ENCODE measurements around the gene COMMD6.
A peak's percentile ranks its signal among the peaks of the same experiment; 100 is the strongest.
"Not testable (repeated sequence)": the region's sequence is repeated elsewhere in the genome, so short reads cannot be mapped to it uniquely, and the experiment has no call there.

The COMMD6 gene

DNA sequence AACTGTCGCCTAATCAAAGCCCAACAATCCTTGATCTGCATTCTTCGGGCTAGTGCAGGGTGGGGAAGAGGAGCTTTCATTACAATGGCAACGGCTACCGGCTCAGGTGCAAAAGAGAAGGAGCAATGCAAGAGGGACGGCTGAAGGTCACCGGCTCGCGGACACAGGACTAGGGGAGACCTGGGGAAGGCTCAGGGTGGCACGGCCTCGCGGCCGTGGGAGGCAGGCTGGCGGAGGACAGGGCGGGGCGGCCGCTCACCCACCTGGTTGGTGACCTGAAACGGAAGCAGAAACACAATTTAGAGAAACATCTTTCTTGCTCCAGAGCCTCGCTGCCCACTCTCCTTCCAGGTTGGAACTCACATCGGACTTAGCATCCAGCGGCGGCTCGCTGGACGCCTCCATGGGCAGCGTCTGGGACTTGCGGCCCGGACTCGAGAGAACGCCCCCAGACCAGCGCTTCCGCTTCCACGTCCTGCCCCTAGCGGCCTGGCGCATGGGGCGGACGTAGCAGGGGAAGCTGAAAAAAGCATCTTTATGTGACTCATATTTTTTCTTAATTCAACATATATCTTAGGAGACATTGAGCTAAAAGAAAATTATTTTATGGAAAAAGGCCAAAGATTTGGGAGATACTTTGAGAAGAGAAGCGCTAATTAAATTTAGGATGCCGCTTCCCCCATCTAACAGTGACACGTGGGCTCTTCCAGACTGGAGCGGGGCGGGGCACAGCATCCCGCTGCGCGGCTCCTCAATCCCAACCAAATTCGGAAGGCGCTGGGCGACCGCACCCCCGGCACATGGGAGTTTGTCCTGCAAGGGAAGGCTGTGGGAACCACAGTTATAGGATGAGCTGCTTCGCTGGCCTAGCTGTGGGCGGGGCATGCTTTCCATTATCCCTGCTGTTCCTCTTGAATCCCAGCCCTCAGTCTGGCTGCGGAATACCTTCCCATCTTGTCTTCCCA, at the start of gene COMMD6:
Gene COMMD6, minus strand, starts transcription at position 441 of the 965 bp plus-strand sequence. Its CDS starts 36 bp downstream, at position 405.
- DNase-seq (ENCODE audit: low read depth in 2 of 2) = peak; percentile 38 to 62

DNA sequence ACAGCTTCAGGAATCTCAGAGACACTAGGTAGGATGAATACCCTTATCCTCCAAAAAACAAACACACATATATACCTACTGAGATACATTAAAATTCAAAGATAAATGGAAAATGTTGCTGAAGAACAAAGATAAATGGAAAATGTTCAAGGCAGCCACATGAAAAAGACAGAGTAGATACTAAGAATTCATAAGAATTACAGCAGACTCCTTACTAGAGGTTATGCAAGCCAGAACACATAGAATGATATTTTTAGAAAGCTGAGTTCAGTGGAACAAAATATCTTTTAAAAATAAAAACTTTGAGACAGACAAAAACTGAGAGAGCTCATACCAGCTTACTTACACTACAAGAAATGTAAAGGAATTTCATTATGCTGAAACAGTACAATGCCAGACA, 47.5 kb upstream of the COMMD6 start:
- DNase-seq (ENCODE audit: low read depth in 2 of 2) = no peak

DNA sequence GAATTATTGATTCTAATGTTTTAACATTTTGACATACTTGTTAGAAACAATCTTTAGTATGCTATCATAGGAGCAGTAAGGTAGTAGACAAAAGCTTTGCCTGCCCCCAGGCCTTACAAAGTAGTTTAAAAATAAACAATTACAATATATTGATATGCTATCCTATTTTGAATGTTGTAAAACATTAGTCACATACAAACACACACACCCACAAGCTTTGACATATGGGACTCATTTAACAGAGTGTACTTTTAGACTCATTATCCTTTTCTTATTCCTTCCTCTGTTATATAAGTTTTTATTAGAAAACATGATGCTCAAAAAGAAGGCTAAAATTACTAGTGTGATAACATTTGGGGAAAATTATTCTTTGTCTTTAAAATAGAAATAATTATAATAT, 45.5 kb upstream of the COMMD6 start:
- no peak for DNase-seq (ENCODE audit: low read depth in 2 of 2)

DNA sequence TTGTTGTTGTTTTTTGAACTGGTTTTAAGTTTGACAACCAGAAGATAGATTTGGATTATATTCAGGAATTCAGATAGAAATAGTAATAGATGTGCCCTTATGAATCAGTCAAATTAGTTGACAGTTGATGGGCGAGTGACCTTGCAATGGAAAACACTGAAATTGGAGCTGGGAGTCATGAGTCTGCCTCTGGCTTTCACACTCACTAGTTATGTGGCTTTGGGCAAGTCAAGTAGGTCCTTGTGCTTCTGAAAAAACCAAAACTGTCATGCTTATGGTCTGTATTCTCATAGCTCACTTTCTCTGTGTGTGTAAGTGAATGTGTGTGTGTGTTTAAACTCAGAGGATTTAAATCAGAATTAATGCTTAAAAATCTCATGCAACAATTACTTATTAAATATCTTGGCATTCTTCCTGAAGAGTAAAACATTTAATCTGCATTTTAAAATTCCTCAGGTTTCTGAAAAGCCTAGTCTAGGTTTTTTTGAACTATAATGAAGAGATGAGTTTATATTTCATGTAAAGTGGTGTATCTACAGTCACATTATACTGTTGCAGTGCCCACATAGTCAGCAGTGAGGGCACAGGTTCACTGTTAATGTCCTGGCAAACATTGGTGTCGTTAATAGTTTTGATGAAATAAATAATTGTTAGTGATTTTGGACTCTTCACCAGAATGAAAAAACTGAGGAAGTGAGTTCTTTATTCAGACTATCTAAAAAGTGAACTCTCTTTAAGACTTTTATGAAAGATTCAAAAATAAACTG, 44.4 kb upstream of the COMMD6 start:
- no peak for DNase-seq (ENCODE audit: low read depth in 2 of 2)

DNA sequence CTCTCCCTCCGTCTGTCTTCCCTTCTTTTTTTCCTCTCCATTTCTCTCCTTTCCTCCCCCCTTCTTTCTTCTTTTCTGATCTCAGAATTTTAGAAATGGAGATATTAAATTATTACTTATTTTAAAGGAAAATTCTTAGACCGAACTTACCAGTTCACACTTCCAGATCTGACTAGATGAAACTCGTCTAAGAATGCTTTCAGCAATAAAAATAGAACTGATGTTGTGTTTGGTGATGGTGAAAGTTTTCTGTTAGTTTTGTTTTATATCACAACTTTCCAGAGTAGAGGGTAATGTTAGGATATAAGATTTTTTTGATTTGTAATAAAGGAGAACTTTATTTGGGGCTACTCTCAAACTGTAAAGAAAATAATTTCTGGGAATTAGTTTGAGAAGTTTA, 41.9 kb upstream of the COMMD6 start:
- no peak for DNase-seq (ENCODE audit: low read depth in 2 of 2)

DNA sequence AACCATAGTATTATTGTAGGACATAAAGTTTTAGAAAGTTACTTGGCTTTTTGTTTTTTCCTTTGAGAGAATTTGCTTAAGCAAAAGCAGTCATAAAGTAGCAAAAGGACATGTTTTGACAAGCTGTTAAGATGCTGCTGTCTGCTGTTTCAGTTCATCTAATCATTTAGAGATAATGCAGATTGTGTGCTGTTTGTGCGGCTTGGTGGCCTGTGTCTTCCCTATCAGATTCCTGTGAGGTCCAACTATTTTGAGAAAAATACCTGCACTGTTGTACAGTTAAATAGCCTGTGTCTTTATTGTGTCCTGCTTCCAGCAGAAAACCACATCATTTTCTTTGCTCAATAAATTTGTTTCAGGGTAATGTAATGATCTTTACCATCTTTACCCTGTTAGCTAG, 31.9 kb upstream of the COMMD6 start:
- DNase-seq (ENCODE audit: low read depth in 2 of 2) = no peak

DNA sequence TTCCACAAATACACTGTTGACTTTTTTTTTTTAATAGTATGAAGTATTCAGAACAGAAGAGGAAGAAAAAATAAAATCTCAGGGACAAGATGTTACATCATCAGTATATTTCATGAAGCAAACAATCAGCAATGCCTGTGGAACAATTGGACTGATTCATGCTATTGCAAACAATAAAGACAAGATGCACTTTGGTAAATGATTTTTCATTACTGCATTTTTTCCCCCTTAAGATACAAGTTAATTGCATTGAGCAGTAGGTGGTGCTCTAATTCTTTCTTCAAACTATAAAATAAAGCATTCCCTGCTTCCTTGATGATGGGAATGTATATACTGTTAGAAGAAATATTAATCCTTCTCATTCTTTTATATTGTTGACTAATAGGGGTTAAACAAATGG, 29.0 kb upstream of the COMMD6 start:
- DNase-seq (ENCODE audit: low read depth in 2 of 2) = no peak

DNA sequence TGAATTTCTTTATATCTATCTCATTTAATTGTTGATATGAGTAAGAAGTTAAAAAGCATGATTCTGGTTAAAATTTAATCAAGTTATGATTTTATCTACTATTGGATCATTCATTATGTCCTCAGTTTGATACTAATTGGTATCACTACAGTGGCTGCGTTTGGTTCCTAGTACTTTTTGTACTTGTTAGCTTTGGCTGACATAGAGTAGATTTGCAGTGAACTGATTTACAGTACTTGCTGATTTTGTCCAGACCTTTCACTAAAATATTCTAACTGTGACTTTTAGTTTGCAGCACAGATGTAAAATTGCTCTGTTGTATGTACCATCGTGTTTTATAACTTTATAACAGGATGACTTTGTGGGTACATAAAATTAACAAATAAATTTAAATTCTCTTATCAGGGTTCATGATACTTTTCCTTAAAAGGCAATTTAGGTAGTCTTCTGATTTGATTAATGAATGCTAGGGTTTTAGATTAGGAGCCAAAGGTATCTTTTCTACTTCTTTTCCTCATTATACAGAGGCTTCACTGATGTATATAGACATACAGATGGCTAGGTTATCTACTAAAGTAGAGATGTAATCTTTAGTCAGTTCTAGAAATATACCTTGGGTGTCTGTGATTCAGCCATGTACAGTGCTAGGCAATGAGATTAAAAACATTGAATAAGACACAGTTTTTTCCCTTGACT, 20.7 kb upstream of the COMMD6 start:
- DNase-seq (ENCODE audit: low read depth in 2 of 2) = no peak

DNA sequence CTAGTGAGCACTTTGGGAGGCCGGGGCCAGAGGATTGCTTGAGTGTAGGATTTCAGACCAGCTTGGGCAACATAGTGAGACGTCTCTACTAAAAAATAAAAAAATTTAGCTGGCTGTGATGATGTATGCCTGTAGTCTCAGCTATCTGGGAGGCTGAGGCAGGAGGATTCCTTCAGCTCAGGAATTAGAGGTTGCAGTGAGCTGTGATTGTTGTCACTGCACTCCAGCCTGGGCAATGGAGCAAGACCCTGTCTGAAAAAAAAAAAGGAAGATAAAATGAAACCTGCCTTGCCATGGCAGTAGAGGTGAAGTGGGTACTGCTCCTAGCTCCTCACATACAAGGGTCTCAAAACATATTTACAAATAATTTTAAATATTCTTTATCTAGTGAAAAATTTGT, 19.3 kb upstream of the COMMD6 start:
- no peak for DNase-seq (ENCODE audit: low read depth in 2 of 2)

DNA sequence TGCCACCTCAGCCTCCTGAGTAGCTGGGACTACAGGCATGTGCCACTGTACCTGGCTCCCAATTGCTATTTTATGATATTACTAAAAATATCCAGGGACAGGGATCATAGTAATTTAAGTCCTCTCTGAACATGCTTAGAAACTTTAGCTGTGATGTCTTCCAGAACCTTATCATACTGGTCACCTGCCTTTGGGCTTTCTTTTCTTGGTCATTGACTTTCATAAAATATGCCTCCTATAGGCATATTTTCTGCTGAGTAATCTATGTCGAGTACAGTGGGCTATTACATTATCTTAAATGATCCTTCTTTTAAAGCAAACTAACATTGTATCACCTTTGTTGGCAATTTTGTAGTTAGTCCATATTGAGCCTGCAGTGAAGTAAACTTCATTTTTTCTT, 18.2 kb upstream of the COMMD6 start:
- DNase-seq (ENCODE audit: low read depth in 2 of 2) = no peak

DNA sequence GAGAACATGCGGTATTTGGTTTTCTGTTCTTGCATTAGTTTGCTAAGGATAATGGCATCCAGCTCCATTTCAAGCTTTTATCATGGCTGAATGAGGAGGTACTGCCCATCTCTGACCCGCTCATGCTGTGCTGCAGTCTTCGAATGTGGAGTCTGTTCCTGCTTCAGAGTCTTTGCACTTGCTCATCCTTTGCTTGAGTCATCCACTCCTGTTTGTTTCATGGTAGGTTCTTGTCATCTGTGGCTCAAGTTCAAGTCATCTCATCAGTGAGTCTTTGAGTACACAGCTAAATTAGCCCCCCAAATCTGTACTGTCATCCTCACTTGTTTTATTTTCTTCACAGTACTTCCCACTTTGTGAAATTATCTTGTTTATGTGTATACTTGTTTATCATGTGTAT, 17.3 kb upstream of the COMMD6 start:
- no peak for DNase-seq (ENCODE audit: low read depth in 2 of 2)

DNA sequence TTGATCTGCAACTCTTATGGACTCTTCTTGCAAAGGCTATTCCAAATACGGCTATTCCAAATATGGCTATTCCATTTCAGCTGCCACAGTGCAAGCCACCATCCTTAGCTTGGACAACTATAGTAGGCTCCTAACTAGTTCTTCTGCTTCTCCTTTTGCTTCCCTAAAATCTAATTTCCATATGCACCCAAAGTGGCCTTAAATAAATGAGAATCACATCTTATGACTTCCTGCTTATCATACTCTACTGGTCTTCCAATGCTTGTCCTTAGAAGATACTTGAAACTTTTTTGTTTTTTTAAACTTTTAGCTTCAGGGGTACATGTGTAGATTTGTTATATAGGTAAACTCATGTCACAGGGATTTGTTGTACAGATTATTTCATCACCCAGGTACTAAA, 16.8 kb upstream of the COMMD6 start:
- DNase-seq (ENCODE audit: low read depth in 2 of 2) = no peak

DNA sequence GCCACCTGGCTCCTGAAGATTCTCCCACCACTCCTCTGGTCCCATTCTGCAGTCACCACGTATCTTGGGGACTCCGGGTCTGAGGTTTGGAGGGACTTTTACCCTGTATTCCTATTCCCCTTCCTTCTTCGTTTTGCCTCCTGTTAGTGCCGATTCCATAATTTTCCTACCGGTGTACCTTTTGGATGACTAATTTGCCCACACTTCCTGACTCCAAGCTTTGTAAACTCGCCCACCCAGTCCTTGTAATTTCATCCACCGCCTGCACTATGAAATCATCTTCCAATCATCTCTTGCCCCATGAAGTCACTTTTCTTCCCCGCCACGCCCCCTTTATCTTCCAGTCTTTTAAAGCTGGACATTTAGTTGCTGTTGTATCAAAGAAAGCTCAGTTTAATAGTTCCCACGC, 12.5 kb upstream of the COMMD6 start:
- no peak for DNase-seq (ENCODE audit: low read depth in 2 of 2)

DNA sequence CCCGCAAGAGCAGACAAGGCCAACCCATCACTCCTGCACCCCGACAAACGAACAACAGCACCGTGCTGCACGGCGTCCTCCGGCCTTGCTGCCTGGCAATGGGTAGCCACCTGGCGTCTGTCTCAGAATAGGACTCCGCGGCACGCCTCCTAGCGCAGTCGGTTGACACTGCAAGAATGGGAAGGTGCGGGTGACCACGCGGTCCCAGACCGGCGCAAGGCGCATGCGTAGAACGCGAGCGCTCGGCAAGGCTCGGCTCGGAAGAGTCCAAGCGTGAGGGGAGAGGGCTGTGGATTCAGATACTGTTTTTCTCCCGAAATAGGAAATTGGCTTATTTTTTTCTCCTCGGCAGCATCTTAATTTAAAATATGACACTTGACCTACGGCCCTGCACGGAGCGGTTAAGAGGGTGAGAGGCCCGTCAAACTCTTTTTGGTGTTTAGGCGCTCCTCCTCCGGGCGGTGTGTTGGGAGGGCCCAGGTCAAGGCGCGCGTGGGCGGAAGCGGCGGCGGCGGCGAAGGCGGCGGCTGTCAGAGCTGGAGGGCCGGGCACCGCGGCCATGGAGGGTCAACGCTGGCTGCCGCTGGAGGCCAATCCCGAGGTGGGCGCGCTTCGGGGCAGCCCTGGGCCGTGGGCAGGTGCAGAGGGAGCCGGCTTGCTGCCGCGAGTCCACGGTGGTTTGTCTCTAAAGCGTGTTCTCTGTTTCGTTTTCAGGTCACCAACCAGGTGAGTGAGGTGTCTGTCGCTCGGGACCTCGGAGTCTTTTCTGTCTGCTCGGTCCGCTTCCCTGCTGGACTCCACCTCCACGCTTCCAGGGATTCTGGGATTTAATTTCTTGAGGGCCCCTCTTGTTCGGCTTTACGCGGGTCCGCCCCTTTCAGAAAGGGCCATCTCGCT, 11.9 kb upstream of the COMMD6 start, which contains the start of gene UCHL3:
Gene UCHL3, plus strand, starts transcription at position 530 of the 897 bp plus-strand sequence. Its CDS starts 30 bp downstream, at position 560.
- DNase-seq (ENCODE audit: low read depth in 2 of 2) = peak; percentile 95

DNA sequence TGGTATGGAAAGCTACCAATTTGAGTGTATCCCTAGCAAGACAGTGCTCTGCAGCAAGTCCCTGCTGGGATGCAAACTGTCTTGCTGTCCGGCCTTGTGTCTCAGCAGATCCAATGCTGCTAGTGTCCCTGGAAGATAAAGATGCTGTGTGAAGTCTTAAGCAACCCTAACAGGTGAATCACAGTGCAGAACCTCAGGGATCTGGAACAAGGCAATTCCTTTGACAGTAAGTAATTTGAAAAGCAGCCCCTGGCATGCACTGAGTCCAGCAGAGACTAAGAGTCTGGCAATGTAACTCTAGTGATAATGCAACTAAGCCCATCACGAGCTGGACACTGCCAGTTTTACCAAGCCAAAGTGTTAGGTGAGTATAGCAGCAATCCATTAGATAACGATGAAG, 10.3 kb upstream of the COMMD6 start:
- DNase-seq (ENCODE audit: low read depth in 2 of 2) = no peak

DNA sequence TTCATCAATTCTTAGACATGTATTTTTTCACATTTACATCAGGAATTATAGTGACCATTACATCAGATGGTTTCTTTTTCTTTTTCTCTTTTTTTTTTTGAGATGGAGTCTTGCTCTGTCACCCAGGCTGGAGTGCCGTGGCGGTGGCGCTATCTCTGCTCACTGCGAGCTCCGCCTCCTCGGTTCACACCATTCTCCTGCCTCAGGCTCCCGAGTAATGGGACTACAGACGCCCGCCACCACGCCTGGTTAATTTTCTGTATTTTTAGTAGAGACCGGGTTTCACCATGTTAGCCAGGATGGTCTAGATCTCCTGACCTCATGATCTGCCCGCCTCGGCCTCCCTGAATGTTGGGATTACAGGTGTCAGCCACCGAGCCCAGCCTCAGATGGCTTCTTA, 7.7 kb upstream of the COMMD6 start:
- not testable (repeated sequence) for DNase-seq (ENCODE audit: low read depth in 2 of 2)

DNA sequence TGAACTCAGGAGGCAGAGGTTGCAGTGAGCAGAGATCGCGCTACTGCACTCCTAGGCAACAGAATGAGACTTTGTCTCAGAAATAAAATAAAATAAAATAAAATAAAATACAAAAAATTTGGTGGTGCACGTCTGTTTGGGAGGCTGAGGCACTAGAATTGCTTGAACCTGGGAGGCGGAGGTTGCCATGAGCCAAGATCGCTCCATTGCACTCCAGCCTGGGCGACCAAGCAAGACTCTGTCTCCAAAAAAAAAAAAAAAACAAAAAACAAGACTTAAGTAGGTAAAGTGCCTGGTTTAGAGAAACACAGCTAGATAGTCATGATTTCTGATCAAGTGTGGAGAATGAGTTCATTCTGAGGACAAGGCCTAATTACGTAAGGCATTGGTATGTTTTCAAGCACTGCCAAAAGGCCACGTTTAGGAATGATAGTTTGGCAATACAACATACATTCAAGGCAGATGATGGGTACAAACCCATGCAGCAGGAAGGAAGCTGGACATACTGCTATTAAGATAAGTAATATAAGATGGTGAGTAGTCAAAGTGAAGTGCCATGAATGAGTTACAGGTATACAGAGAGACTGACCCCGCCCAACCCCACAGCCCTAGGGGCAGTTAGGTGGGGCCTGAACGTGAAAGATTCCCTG, 7.2 kb upstream of the COMMD6 start:
- no peak for DNase-seq (ENCODE audit: low read depth in 2 of 2)

DNA sequence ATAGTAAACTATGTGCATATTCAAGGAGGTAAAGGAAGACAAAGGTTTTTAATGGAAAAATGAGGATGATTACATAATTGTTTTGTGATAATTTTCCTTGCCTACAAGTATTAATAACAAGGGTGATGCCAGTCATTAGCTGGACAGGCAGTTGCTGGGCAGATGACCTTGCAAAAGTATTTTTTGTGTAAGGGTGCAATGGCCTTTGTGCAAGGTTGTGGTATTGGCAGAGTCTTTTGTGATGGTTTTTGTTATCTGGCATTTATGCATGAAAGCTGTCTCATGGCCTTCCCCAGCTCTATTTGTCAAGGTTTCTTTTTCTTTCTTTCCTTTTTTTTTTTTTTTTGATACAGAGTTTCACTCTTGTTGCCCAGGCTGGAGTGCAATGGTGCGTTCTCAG, 4.3 kb upstream of the COMMD6 start:
- no peak for DNase-seq (ENCODE audit: low read depth in 2 of 2)

DNA sequence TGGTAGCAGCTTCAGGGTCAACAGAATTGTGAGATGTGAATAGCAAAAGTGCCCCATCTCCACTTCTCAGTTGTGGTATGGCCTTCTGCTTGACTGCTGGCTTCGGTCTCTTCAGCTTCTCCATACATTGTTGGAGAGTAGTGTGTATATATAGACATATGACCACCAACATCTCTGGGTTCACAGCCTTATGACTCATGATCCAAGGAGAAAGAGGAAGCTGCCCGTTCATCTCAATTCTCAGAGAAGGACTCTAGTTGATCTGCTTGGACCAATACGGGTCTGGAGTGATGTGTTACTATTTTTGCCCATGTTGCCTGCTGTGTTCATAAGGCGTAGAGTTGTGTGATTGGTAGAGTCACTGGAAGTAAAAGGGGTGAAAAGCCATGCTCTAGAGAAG, 3.6 kb upstream of the COMMD6 start:
- DNase-seq (ENCODE audit: low read depth in 2 of 2) = no peak

DNA sequence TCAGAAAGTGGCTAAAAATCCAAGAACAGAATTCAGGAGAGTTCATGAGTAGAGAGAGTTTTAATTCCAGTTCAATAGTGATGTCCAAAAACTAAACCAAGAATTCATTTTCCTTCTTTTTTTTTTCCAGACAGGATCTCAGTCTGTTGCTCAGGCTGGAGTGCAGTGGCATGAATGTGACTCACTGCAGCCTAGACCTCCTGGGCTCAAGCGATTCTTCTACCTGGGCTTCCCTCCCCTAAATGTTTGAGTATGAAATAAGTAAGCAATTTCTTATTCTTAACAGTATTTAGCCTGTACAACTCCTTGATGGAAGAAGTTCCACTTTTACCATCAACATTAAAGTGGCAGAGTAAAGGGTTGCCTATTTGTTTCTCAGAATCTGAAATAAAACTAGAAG, 3.8 kb downstream of the COMMD6 start:
- no peak for DNase-seq (ENCODE audit: low read depth in 2 of 2)

DNA sequence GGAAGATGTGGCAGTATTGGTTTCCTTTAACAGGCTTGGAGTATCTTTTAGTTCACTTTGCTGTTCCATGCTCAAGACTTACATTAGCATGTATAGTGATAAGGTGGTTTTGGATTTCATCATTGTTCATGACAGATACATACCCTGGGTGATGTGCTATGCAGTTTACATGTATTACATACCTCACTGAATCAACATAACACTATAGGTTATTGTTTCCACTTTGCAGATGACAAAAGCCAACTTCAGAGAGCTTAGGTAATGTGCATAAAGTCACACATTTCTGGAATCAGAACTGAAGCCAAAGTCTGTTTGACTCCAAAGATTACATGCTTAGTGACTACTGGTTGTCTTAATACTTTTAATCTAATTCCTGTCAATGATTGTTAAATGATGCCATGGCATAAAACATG, 7.1 kb downstream of the COMMD6 start:
- no peak for DNase-seq (ENCODE audit: low read depth in 2 of 2)
